ENCODE data around the gene WNT1. TPM values are rescaled to one million over a fixed set of nuclear protein-coding genes. Genes with fewer than 3 reads are reported as not detected.

WNT1 gene
- total RNA-seq, 2 donors from 2014 or later = not detected

- DNase-seq (ENCODE audit: low spot score) = no peak
- Histone ChIP-seq H3K4me3 (no peak overlapping the region), H3K4me1 (replicated peaks) (peaks cover 4% of the 10 kb centered on the region), H3K27ac (no peak overlapping the region), H3K27me3 (replicated peaks; ENCODE audit: insufficient read depth) (no peaks in the 10 kb centered on the region), H3K9me3 (no peaks in the 10 kb centered on the region), H3K36me3 (no peaks in the 10 kb centered on the region)
- intact Hi-C loops (cut with DNase I) = no loop called here
- 91% methylated on average over 3 of the region's 3 CpGs for WGBS
- no peak for TF ChIP-seq POLR2A (IDR thresholded peaks at IDR 0.05)
- no peak for TF ChIP-seq POLR2AphosphoS5 (IDR thresholded peaks at IDR 0.05)
- no peak for TF ChIP-seq CTCF (IDR thresholded peaks at IDR 0.05)
Measured at GRCh38 chr12:48954061-48954460, 24.1 kb upstream of the WNT1 start.

GRCh38 chr12:48954841-48955501 lies 23.2 kb upstream of the WNT1 start:
- no peaks in the 10 kb centered on the region for H3K36me3 ChIP-seq
- no peak overlapping the region for H3K4me3 ChIP-seq
- no peak for DNase-seq (ENCODE audit: low spot score)
- 81% methylated on average over 3 of the region's 3 CpGs for whole genome bisulfite sequencing
- peaks cover 4% of the 10 kb centered on the region for H3K4me1 ChIP-seq (replicated peaks)
- H3K27ac ChIP-seq = no peak overlapping the region
- H3K9me3 ChIP-seq = no peaks in the 10 kb centered on the region
- intact Hi-C loops (cut with DNase I) = no loop called here
- TF ChIP-seq POLR2AphosphoS5 (IDR thresholded peaks at IDR 0.05) (no peak), CTCF (IDR thresholded peaks at IDR 0.05) (no peak), POLR2A (IDR thresholded peaks at IDR 0.05) (no peak)
- no peaks in the 10 kb centered on the region for H3K27me3 ChIP-seq (replicated peaks; ENCODE audit: insufficient read depth)

GRCh38 chr12:48956279-48957140 lies 21.6 kb upstream of the WNT1 start:
- under 1% methylated on average over 29 of the region's 29 CpGs for WGBS
- Histone ChIP-seq H3K27me3 (replicated peaks; ENCODE audit: insufficient read depth) (no peaks in the 10 kb centered on the region), H3K4me1 (replicated peaks) (peaks cover 4% of the 10 kb centered on the region), H3K36me3 (no peaks in the 10 kb centered on the region), H3K4me3 (peak overlapping the region; percentile 91 to 98), H3K27ac (peak overlapping the region; percentile 75 to 87), H3K9me3 (no peaks in the 10 kb centered on the region)
- TF ChIP-seq POLR2AphosphoS5 (IDR thresholded peaks at IDR 0.05) (peak; percentile 91), CTCF (IDR thresholded peaks at IDR 0.05) (no peak), POLR2A (IDR thresholded peaks at IDR 0.05) (peak; percentile 44)
- DNase-seq (ENCODE audit: low spot score) = peak; percentile 86
- intact Hi-C loops (cut with DNase I) = no loop called here

GRCh38 chr12:48957141-48958048 lies 20.7 kb upstream of the WNT1 start, which contains the start of gene ARF3:
Gene ARF3, minus strand, starts transcription at chr12:48957487. Its CDS starts 16,392 bp downstream, at chr12:48941095.
- peak within 1 kb of the TSS; percentile 91 to 98 for H3K4me3 ChIP-seq
- no peaks in the 10 kb centered on the region for H3K27me3 ChIP-seq (replicated peaks; ENCODE audit: insufficient read depth)
- DNase-seq (ENCODE audit: low spot score) = peak; percentile 94
- no peaks in the 10 kb centered on the region for H3K9me3 ChIP-seq
- peaks cover 4% of the 10 kb centered on the region for H3K4me1 ChIP-seq (replicated peaks)
- WGBS = under 1% methylated on average over 56 of the region's 58 CpGs
- intact Hi-C loops (cut with DNase I) = no loop called here
- peak within 1 kb of the TSS; percentile 75 to 87 for H3K27ac ChIP-seq
- H3K36me3 ChIP-seq = no peaks in the 10 kb centered on the region
- TF ChIP-seq CTCF (IDR thresholded peaks at IDR 0.05) (no peak), POLR2A (IDR thresholded peaks at IDR 0.05) (peak; percentile 78), POLR2AphosphoS5 (IDR thresholded peaks at IDR 0.05) (peak; percentile 86)

All from prostate gland (tissue), 2 donors.